Neural cell (in vitro differentiated cells): ENCODE measurements around the gene AKR7A3.

Experiments used
- EP300 ChIP-seq: fragments of 450-650 bp; conservative IDR thresholded peaks from 2 replicates; pipeline ENCODE4 v1.6.1; 2014; ENCODE audit warnings: antibody characterized with exemption, mild to moderate bottlenecking, moderate library complexity; ENCODE audit not compliant: poor library complexity, severe bottlenecking
- EZH2 ChIP-seq: fragments of 200-600, 300-800 bp; shearing (Covaris generic), sonication (generic); IDR thresholded peaks from 2 replicates; pipeline ENCODE4 v1.6.1; 2014; ENCODE audit warnings: antibody characterized with exemption, low read length, borderline replicate concordance, mild to moderate bottlenecking; ENCODE audit not compliant: insufficient read depth, poor library complexity, severe bottlenecking
- POLR2AphosphoS5 ChIP-seq: IDR thresholded peaks from 2 replicates; pipeline ENCODE4 v1.6.1; 2012
- TF ChIP-seq, protein P1 (sequence below): fragments of 450-650 bp; IDR thresholded peaks from 2 replicates; pipeline ENCODE4 v1.5.1; 2014; ENCODE audit warnings: antibody characterized with exemption, mild to moderate bottlenecking, moderate library complexity; ENCODE audit not compliant: poor library complexity, severe bottlenecking

DNA sequence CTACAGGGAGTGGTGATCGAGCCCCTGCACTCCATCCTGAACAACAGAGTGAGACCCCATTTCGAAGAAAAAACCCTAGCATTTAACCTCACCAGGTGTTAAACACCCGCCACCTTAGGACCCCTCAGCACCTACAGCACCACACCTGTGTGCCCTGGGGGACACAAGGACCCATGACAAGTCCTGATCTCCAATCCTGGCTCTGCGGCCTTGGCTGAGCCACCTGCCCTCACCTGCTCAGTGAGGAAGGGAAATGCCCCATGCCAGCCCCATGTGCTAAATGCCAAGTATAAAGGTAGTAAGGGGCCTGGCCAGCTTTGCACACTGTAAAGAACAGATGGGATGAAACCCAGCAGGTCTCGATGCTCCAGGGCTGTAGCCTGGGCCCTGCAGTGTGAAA, 25.8 kb downstream of the AKR7A3 start:
- TF ChIP-seq, protein P1, sequence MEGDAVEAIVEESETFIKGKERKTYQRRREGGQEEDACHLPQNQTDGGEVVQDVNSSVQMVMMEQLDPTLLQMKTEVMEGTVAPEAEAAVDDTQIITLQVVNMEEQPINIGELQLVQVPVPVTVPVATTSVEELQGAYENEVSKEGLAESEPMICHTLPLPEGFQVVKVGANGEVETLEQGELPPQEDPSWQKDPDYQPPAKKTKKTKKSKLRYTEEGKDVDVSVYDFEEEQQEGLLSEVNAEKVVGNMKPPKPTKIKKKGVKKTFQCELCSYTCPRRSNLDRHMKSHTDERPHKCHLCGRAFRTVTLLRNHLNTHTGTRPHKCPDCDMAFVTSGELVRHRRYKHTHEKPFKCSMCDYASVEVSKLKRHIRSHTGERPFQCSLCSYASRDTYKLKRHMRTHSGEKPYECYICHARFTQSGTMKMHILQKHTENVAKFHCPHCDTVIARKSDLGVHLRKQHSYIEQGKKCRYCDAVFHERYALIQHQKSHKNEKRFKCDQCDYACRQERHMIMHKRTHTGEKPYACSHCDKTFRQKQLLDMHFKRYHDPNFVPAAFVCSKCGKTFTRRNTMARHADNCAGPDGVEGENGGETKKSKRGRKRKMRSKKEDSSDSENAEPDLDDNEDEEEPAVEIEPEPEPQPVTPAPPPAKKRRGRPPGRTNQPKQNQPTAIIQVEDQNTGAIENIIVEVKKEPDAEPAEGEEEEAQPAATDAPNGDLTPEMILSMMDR: no peak
- TF ChIP-seq EZH2: no peak
- TF ChIP-seq EP300: no peak
- TF ChIP-seq POLR2AphosphoS5: no peak
